ENCODE results near the gene CTNNA2.

Gene CTNNA2

DNA sequence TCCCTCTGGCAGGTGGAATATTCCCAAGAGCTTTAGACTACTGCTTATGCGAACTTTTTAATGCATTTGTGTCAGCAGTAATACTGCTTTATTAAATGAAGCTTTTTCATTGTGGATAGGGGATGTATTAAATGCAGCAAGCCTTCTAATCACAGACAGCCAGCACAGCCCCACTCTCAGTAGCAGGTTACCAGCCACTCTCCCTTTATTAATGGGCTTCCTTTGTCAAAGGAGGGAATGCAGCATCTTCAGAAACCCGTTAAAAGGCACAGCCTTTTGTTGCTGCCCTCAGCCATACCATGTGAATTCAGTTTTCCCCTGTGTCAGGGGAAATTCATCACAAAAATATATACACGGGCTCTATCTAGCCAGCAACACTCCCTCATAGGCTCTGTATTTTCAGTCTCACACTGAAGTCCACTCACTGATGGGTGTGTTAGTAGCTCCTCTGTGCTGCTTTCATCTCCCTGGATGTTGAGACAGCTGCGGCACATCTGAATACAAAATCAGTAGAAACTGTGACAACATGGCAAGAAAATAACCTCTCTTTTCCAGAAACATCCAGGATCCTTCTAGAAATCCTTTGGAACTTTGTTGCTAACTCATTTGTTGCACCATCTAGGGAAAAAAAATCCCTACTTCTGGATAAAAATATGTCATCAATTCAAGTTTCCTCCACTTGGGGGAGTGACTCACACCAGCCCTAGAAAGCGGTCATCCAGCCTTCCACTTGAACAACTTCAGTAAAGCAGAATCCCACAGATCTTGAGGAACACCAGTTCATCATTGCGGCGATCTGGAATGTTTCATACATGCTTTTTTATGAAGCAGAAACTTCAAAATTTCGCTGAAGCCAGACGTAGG is 743.3 kb downstream of the CTNNA2 start:
- TF ChIP-seq, protein P1, sequence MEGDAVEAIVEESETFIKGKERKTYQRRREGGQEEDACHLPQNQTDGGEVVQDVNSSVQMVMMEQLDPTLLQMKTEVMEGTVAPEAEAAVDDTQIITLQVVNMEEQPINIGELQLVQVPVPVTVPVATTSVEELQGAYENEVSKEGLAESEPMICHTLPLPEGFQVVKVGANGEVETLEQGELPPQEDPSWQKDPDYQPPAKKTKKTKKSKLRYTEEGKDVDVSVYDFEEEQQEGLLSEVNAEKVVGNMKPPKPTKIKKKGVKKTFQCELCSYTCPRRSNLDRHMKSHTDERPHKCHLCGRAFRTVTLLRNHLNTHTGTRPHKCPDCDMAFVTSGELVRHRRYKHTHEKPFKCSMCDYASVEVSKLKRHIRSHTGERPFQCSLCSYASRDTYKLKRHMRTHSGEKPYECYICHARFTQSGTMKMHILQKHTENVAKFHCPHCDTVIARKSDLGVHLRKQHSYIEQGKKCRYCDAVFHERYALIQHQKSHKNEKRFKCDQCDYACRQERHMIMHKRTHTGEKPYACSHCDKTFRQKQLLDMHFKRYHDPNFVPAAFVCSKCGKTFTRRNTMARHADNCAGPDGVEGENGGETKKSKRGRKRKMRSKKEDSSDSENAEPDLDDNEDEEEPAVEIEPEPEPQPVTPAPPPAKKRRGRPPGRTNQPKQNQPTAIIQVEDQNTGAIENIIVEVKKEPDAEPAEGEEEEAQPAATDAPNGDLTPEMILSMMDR (IDR thresholded peaks at IDR 0.05; ENCODE audit: low read depth, low read length): no peak
- peak; percentile 10 to 16 for DNase-seq (ENCODE audit: low read depth in 2 of 2)

GRCh38 chr2:80256782-80257167 is 743.9 kb downstream of the CTNNA2 start:
- no peak for DNase-seq (ENCODE audit: low read depth in 2 of 2)
- TF ChIP-seq, protein P1 (IDR thresholded peaks at IDR 0.05; ENCODE audit: low read depth, low read length): no peak
- H3K4me3 ChIP-seq (replicated peaks in 1 of 2; ENCODE audit: low read depth in 2 of 2, low read length in 2 of 2): no peak overlapping the region

More for the DNA sequence above, 743.3 kb downstream of the CTNNA2 start:
- no peak overlapping the region for H3K4me3 ChIP-seq (replicated peaks in 1 of 2; ENCODE audit: low read depth in 2 of 2, low read length in 2 of 2)

DNA sequence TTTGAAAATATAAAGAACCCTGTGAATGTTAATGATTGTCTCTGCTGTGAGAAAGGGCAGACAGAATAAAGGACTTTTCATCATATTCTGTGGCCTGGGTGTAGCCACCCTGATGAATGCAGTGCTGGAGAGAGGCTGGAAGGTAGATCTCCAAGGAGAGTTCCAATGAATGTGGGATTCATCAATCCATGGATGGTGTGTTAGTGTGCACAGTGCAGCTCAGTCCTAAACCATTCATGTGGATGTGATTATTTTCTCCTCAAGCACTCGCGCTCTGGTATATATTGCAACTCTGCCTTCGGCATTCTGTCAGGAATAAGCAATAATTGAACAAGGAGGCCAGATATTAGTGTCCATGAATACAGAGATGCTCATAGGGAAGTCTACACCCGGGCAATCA is 744.6 kb downstream of the CTNNA2 start:
- H3K4me3 ChIP-seq (replicated peaks in 1 of 2; ENCODE audit: low read depth in 2 of 2, low read length in 2 of 2): no peak overlapping the region
- TF ChIP-seq, protein P1 (IDR thresholded peaks at IDR 0.05; ENCODE audit: low read depth, low read length): no peak
- no peak for DNase-seq (ENCODE audit: low read depth in 2 of 2)

DNA sequence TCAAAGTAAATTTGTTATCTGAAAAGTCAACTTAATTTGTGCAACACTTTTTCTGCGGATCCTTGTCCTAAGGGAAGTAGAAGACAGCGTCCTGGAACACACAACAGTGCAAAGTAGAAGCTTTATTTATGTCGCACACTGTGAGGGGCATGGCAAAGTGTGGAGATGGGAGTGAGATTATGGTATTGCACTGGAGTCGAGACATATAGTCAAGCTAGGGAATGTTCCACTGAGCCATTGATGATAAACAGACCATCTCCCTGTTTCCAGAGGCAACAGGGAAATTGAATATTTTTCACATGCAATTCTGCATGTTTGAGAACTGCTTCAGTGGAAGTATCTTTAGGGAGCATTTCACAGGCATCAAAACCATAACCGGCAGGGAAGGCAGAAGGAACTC is 745.5 kb downstream of the CTNNA2 start:
- DNase-seq (ENCODE audit: low read depth in 2 of 2): no peak
- no peak overlapping the region for H3K4me3 ChIP-seq (replicated peaks in 1 of 2; ENCODE audit: low read depth in 2 of 2, low read length in 2 of 2)
- TF ChIP-seq, protein P1 (IDR thresholded peaks at IDR 0.05; ENCODE audit: low read depth, low read length): no peak

- H3K4me3 ChIP-seq (replicated peaks in 1 of 2; ENCODE audit: low read depth in 2 of 2, low read length in 2 of 2): no peak overlapping the region
- no peak for DNase-seq (ENCODE audit: low read depth in 2 of 2)
- TF ChIP-seq, protein P1 (IDR thresholded peaks at IDR 0.05; ENCODE audit: low read depth, low read length): no peak
Observed at GRCh38 chr2:80258793-80259192, 745.9 kb downstream of the CTNNA2 start.

- H3K4me3 ChIP-seq (replicated peaks in 1 of 2; ENCODE audit: low read depth in 2 of 2, low read length in 2 of 2): no peak overlapping the region
- TF ChIP-seq, protein P1 (IDR thresholded peaks at IDR 0.05; ENCODE audit: low read depth, low read length): no peak
- DNase-seq (ENCODE audit: low read depth in 2 of 2): no peak
Observed at GRCh38 chr2:80259292-80259691, 746.4 kb downstream of the CTNNA2 start.

Data from cardiac fibroblast (primary cell).